DOHH2 (cell line): ENCODE data around the gene SRRM2.

Experiments
- H3F3A ChIP-seq: fragments of 200-600 bp; sonication (generic), shearing (Covaris generic); 2 replicates; pipeline ENCODE4 v1.6.0; 2016; ENCODE audit warnings: antibody characterized with exemption, mild to moderate bottlenecking; ENCODE audit not compliant: control insufficient read depth, insufficient read depth
- H3K27ac ChIP-seq: fragments of 200-600 bp; sonication (generic); 2 replicates; pipeline ENCODE4 v1.5.1; 2014; ENCODE audit warnings: low read depth, mild to moderate bottlenecking, low read length, moderate library complexity
- H3K27me3 ChIP-seq: fragments of 200-600 bp; sonication (generic); 2 replicates; pipeline ENCODE4 v1.6.1; 2014; ENCODE audit warnings: mild to moderate bottlenecking, low read length, mixed read lengths; ENCODE audit not compliant: control insufficient read depth
- H3K36me3 ChIP-seq: fragments of 200-600 bp; sonication (generic); 2 replicates; pipeline ENCODE4 v1.6.1; 2014; ENCODE audit warnings: mild to moderate bottlenecking, low read length, moderate library complexity, mixed read lengths; ENCODE audit not compliant: control insufficient read depth
- H3K4me1 ChIP-seq: fragments of 200-600 bp; sonication (generic); 2 replicates; pipeline ENCODE4 v1.6.1; 2014; ENCODE audit warnings: mild to moderate bottlenecking, low read length, mixed read lengths; ENCODE audit not compliant: control insufficient read depth
- H3K4me2 ChIP-seq: fragments of 200-600 bp; sonication (generic); 2 replicates; pipeline ENCODE4 v1.6.0; 2014; ENCODE audit warnings: mild to moderate bottlenecking, low read length, moderate library complexity
- H3K4me3 ChIP-seq: fragments of 200-600 bp; sonication (generic); 2 replicates; pipeline ENCODE4 v1.5.1; 2014; ENCODE audit warnings: mild to moderate bottlenecking, low read length, mixed read lengths
- H3K79me2 ChIP-seq: fragments of 200-600 bp; sonication (generic); 2 replicates; pipeline ENCODE4 v1.6.1; 2014; ENCODE audit warnings: mild to moderate bottlenecking, low read length, mixed read lengths; ENCODE audit not compliant: control insufficient read depth
- H3K9me2 ChIP-seq: fragments of 200-600 bp; sonication (generic); replicated peaks from 2 replicates; pipeline ENCODE4 v1.6.1; 2014; ENCODE audit warnings: mild to moderate bottlenecking, low read length, mixed read lengths; ENCODE audit not compliant: control insufficient read depth
- H3K9me3 ChIP-seq: fragments of 200-600 bp; sonication (generic); 2 replicates; pipeline ENCODE4 v1.6.1; 2014; ENCODE audit warnings: antibody characterized with exemption, low read length, mixed read lengths; ENCODE audit not compliant: control insufficient read depth, insufficient read depth
- H4K20me1 ChIP-seq: fragments of 200-600 bp; sonication (generic); 2 replicates; pipeline ENCODE4 v1.6.0; 2014; ENCODE audit warnings: low read depth, mild to moderate bottlenecking, antibody characterized with exemption, low read length, moderate library complexity; ENCODE audit not compliant: control insufficient read depth, insufficient read depth
- EZH2phosphoT487 ChIP-seq: fragments of 200-600 bp; sonication (generic); IDR thresholded peaks from 2 replicates; pipeline ENCODE4 v1.6.1; 2017; ENCODE audit warnings: borderline replicate concordance, mild to moderate bottlenecking, antibody characterized with exemption, low read length, moderate library complexity, mixed read lengths
- TF ChIP-seq, protein P1 (sequence below): fragments of 200-600 bp; sonication (generic); IDR thresholded peaks from one replicate; pipeline ENCODE4 v1.5.1; 2014; ENCODE audit warnings: antibody characterized with exemption, mild to moderate bottlenecking, low read depth, low read length; ENCODE audit not compliant: poor library complexity, severe bottlenecking

SRRM2 gene

DNA sequence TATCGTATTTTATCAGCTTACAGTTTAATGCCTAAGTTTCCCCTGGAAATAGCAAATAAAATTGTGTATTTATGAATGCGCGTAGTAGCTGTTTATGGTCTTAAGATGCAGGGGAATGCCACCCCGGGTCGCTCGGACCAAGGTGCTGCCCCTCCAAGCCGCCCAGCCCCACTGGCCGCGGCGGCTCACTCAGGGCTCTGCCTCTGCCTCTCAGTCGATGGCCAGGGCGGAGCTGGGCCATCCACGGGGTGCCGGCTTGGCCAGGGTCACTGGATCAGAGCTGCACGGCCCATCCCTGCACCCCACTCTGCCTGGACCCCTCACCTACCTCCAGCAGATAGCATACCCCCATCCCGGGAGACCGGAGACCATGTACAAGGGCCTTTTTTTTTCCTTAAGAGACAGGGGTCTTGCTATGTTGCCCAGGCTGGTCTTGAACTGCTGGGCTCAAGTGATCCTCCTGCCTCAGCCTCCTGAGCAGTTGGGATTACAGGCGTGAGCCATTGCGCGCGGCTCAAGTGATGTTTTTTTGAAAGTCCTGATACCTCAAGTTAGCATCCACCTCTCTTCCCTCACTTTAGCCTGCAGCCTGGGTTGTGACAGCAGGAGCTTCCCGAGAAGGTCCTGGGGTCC lies 43.4 kb upstream of the SRRM2 start:
- Histone ChIP-seq H3K4me3 (no peak overlapping the region), H3F3A (no peaks in the 10 kb centered on the region), H3K27me3 (no peaks in the 10 kb centered on the region; the same call in 1 of the 2 replicates), H3K9me3 (no peaks in the 10 kb centered on the region), H4K20me1 (no peaks in the 10 kb centered on the region), H3K4me2 (no peak overlapping the region), H3K27ac (no peak overlapping the region), H3K9me2 (no peaks in the 10 kb centered on the region), H3K79me2 (no peaks in the 10 kb centered on the region), H3K4me1 (no peaks in the 10 kb centered on the region), H3K36me3 (peaks cover 6% of the 10 kb centered on the region; the same call in 1 of the 2 replicates)
- TF ChIP-seq, protein P1, sequence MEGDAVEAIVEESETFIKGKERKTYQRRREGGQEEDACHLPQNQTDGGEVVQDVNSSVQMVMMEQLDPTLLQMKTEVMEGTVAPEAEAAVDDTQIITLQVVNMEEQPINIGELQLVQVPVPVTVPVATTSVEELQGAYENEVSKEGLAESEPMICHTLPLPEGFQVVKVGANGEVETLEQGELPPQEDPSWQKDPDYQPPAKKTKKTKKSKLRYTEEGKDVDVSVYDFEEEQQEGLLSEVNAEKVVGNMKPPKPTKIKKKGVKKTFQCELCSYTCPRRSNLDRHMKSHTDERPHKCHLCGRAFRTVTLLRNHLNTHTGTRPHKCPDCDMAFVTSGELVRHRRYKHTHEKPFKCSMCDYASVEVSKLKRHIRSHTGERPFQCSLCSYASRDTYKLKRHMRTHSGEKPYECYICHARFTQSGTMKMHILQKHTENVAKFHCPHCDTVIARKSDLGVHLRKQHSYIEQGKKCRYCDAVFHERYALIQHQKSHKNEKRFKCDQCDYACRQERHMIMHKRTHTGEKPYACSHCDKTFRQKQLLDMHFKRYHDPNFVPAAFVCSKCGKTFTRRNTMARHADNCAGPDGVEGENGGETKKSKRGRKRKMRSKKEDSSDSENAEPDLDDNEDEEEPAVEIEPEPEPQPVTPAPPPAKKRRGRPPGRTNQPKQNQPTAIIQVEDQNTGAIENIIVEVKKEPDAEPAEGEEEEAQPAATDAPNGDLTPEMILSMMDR = no peak
- TF ChIP-seq EZH2phosphoT487 = no peak

DNA sequence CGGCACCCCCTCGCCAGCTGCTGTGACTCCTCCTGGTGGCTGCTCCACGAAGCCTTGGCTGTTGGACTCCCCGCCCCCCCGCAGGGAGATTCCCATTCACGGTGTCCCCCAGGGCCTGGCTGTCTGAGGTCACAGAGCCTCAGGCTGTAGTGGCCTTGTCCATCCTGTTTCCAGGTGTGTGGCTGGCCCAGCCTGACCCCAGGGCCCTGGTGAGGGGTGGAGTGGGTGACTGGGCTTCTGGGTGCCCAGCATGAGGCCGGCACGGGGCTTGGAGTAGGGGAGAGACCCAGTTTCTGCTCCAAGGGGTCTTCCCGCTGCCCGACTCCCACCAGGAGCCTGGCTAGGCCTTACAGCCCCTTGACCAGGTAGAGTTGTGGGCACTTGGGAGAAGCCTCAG lies 42.9 kb upstream of the SRRM2 start:
- TF ChIP-seq, protein P1 = no peak
- TF ChIP-seq EZH2phosphoT487 = no peak
- Histone ChIP-seq H3K36me3 (peaks cover 6% of the 10 kb centered on the region; the same call in 1 of the 2 replicates), H3K4me3 (no peak overlapping the region), H4K20me1 (no peaks in the 10 kb centered on the region), H3K27ac (no peak overlapping the region), H3K4me1 (no peaks in the 10 kb centered on the region), H3K9me2 (no peaks in the 10 kb centered on the region), H3F3A (no peaks in the 10 kb centered on the region), H3K4me2 (no peak overlapping the region), H3K27me3 (no peaks in the 10 kb centered on the region; the same call in 1 of the 2 replicates), H3K9me3 (no peaks in the 10 kb centered on the region), H3K79me2 (no peaks in the 10 kb centered on the region)

DNA sequence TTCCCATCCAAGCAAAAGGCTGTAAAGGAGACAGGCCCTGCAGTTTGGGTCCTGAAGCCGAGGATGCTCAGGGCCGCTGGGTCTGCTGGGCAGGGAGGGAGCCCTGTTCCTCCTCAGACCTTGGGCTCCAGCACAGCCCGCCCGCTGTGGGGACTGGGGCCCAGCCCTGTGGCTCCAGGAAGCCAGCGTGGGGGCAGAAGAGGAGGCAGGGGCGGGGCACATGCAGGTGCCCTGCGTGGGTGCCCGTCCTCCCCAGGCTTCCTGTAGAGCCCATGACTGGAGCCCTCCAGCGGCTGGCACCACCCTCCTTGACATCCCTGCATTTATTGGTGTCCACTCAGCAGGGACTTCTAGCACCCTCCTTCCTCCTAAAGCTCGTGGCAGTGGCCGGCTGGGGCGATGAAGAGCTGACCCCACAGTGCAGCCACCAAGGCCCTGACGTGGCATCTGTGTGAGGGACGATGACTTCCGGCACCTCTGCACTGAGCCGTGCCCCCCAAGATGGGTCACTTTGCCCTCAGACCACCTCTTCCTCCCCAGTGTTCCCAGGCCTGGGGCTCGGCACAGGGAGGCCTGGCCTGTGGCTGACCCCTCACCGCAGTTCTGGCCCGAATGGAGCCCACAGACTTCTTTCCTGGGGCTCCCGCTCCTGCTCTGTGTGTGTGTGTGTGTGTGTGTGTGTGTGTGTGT lies 42.3 kb upstream of the SRRM2 start:
- Histone ChIP-seq H3K27ac (no peak overlapping the region), H3K4me1 (no peaks in the 10 kb centered on the region), H3F3A (no peaks in the 10 kb centered on the region)

More for the DNA sequence above, 42.3 kb upstream of the SRRM2 start:
- no peak for TF ChIP-seq EZH2phosphoT487
- TF ChIP-seq, protein P1 = no peak
- no peaks in the 10 kb centered on the region for H4K20me1 ChIP-seq
- H3K79me2 ChIP-seq = no peaks in the 10 kb centered on the region
- H3K9me3 ChIP-seq = no peaks in the 10 kb centered on the region
- H3K36me3 ChIP-seq = peaks cover 6% of the 10 kb centered on the region; the same call in 1 of the 2 replicates
- peaks cover 3% of the 10 kb centered on the region; the same call in 1 of the 2 replicates for H3K27me3 ChIP-seq
- H3K4me2 ChIP-seq = no peak overlapping the region
- no peak overlapping the region for H3K4me3 ChIP-seq
- no peaks in the 10 kb centered on the region for H3K9me2 ChIP-seq
